Measurements from ENCODE around the gene CRACR2B.

CRACR2B gene

DNA sequence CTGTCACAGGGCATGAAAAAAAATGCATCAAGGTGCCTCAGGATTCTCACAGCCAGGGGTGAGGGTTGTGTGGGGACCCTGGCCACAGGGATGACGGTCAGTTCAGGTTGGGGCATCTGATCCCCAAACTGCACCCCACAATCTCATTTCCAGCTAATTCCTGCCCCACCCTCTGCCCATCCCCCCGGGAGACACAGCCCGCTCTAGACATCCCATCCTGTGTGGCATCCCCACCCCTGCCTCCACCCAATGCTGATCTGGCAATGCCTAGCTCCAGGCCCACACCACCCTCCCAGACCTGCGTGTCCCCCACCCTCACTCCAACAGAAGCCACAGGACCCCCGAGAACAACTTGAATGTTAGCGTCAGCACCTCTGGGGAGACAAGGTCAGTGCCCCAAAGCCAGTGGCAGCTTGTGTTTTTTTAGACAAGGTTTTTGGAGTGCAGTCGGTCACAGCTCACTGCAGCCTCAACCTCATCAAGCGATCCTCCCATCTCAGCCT, 40.2 kb downstream of the CRACR2B start:
- DNase-seq (ENCODE audit: insufficient read length, low spot score), result no peak
- TF ChIP-seq POLR2A (IDR thresholded peaks at IDR 0.05; ENCODE audit: low read depth, low read length), result no peak
- no peak for FAIRE-seq

- no peak for FAIRE-seq
- 0 out of 2 replicates have a peak, but pooled peaks have one; percentile 19 for TF ChIP-seq POLR2A (IDR thresholded peaks at IDR 0.05; ENCODE audit: low read depth, low read length)
- no peak for DNase-seq (ENCODE audit: insufficient read length, low spot score)
These were observed 40.7 kb downstream of the CRACR2B start for GRCh38 chr11:868394-868793.

DNA sequence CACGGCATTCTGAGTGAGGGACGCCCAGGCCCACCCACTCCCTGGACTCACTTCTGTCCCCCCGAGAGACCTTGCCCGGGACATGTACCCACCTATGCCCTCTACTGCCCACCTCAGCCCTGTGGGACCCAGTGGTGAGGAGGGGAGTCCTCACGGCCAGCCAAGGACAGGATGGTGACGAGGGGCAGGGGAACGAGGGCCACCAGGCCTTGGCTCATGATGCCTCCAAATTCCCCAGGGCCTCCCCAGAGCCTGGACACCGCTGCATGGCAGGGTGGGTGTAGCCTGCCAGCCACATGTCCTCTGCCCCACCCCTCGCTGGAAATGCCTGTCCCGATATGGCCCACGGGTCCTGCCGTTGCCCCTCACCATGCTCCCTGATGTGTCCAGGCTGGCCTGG, 41.1 kb downstream of the CRACR2B start:
- FAIRE-seq (no peak), DNase-seq (ENCODE audit: insufficient read length, low spot score) (no peak)
- no peak for TF ChIP-seq POLR2A (IDR thresholded peaks at IDR 0.05; ENCODE audit: low read depth, low read length)

- no peak for TF ChIP-seq POLR2A (IDR thresholded peaks at IDR 0.05; ENCODE audit: low read depth, low read length)
- FAIRE-seq (no peak), DNase-seq (ENCODE audit: insufficient read length, low spot score) (no peak)
These were observed 41.8 kb downstream of the CRACR2B start for GRCh38 chr11:869399-870126.

- DNase-seq (ENCODE audit: insufficient read length, low spot score) (no peak), FAIRE-seq (no peak)
- no peak for TF ChIP-seq POLR2A (IDR thresholded peaks at IDR 0.05; ENCODE audit: low read depth, low read length)
These were observed 42.4 kb downstream of the CRACR2B start for GRCh38 chr11:870127-870413.

DNA sequence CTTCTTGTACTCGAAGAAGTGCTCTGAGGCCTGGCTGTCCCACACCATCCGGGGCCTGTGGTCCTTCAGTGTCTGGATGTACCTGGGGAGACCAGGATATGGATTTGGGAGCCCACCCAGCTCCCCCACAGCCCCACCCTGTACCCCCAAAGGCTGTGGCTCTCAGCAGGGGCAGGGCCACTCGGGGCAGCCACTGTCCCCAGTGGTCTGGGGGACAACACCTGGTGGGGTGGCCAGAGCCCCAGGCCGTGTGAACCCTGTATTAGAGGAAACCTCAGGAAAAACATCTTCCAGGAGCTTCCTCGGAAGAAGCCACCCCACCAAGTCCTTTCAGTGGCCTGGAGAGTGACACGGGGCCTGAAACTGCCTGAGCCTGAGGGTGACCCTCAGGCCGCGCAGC, 42.7 kb downstream of the CRACR2B start:
- no peak for DNase-seq (ENCODE audit: insufficient read length, low spot score)
- FAIRE-seq, result no peak
- no peak for TF ChIP-seq POLR2A (IDR thresholded peaks at IDR 0.05; ENCODE audit: low read depth, low read length)

GRCh38 chr11:871472-871871, 43.8 kb downstream of the CRACR2B start:
- DNase-seq (ENCODE audit: insufficient read length, low spot score) (no peak), FAIRE-seq (no peak)
- TF ChIP-seq POLR2A (IDR thresholded peaks at IDR 0.05; ENCODE audit: low read depth, low read length), result no peak

- DNase-seq (ENCODE audit: insufficient read length, low spot score) (no peak), FAIRE-seq (no peak)
- TF ChIP-seq POLR2A (IDR thresholded peaks at IDR 0.05; ENCODE audit: low read depth, low read length), result no peak
These were observed 45.1 kb downstream of the CRACR2B start for GRCh38 chr11:872799-873198.

GRCh38 chr11:873706-874105, 46.0 kb downstream of the CRACR2B start:
- TF ChIP-seq POLR2A (IDR thresholded peaks at IDR 0.05; ENCODE audit: low read depth, low read length), result no peak
- FAIRE-seq, result no peak

DNA sequence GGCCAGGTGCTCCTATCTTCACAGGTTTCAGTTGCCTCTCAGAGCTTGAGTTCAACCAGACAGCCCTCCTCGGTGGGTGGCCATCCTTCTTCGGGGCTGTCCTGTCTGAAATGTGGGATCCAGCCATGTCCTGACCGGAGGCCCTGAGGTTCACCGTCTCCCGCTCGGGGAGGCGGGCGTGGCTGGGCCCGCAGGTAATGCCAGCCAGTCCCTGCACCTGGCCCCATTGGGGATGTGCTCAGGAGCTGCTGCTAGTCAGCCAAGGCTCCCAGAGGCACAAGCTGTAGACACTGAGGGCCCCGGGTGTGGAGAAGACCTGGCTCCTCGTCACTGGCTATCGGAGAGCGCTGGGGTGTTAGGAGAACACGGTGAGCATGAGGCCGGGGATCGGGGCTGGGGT, 47.5 kb downstream of the CRACR2B start:
- no peak for TF ChIP-seq POLR2A (IDR thresholded peaks at IDR 0.05; ENCODE audit: low read depth, low read length)
- no peak for DNase-seq (ENCODE audit: insufficient read length, low spot score)
- no peak for FAIRE-seq

More at GRCh38 chr11:873706-874105, 46.0 kb downstream of the CRACR2B start:
- no peak for DNase-seq (ENCODE audit: insufficient read length, low spot score)

DNA sequence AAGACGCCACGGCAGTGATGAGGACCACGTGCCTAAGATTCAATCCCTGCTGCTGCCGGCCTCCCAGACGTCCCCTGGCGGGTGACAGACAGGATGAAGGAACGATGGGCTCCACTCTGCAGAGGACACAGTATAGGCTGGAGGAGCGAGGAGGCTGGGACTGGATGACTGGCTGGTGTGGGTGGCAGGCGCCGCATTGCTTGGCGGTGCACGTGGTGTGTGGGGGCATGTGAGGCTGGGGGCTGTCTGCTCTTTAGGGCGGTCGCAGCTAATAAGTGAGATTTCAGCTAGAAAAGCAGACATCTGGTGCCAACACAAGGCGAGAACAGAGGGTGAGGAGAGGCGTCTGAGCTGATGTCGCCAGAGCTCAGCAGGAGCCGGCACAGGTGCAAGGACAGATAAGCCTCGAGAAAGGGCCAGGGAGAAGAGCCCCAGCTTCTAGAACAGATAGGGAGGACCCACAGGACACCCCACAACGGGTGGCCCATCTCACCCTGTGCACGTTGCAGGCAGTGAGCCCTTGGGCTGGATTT, 48.1 kb downstream of the CRACR2B start:
- no peak for TF ChIP-seq POLR2A (IDR thresholded peaks at IDR 0.05; ENCODE audit: low read depth, low read length)
- no peak for FAIRE-seq
- DNase-seq (ENCODE audit: insufficient read length, low spot score), result no peak

DNA sequence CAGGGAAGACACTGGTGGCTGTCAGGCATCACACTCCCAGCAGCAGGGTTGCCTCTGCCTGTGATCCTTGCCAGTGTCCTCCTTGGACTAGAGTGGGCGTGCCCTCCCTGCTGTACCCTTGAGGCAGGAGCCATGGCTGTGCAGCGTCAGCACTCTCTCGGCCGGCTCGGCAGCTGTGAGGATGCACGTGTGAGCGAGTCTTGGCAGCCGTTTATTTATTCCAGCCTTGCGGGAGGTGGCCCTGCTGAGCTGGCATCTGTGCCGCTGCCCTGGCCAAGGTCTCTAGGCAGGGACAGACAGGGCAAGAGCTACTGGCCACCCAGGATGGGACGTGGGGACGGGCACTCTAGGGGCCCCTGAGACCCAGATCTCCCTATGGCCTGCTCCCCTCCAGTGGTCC, 48.8 kb downstream of the CRACR2B start:
- TF ChIP-seq POLR2A (IDR thresholded peaks at IDR 0.05; ENCODE audit: low read depth, low read length), result no peak
- no peak for FAIRE-seq
- DNase-seq (ENCODE audit: insufficient read length, low spot score), result no peak

DNA sequence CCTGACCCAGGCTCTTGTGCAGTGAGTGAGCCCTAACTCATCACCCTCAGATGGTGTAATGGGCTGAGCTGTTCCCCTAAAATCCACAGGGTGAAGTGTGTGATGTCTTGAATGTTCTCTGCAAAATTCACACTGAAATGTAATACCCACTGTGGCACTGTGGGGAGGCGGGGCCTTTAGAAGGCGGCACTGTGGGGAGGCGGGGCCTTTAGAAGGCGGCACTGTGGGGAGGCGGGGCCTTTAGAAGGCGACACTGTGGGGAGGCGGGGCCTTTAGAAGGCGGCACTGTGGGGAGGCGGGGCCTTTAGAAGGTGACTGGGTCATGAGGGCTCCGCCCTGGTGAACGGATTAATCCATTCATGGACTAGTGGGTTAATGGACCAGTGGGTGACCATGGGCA, 49.8 kb downstream of the CRACR2B start:
- DNase-seq (ENCODE audit: insufficient read length, low spot score), result no peak
- no peak for FAIRE-seq
- TF ChIP-seq POLR2A (IDR thresholded peaks at IDR 0.05; ENCODE audit: low read depth, low read length), result no peak

- DNase-seq (ENCODE audit: insufficient read length, low spot score) (no peak), FAIRE-seq (no peak)
- TF ChIP-seq POLR2A (IDR thresholded peaks at IDR 0.05; ENCODE audit: low read depth, low read length), result no peak
These were observed 52.7 kb downstream of the CRACR2B start for GRCh38 chr11:880447-880846.

All from H54 (cell line).